DND-41 (cell line): Measurements from ENCODE around the gene SMPD2.

Source experiments
- EZH2 ChIP-seq: IDR thresholded peaks from 3 replicates; pipeline ENCODE4 v1.6.1; 2012; ENCODE audit warnings: borderline replicate concordance, low read depth, mild to moderate bottlenecking, moderate library complexity, low read length, inconsistent platforms; ENCODE audit not compliant: severe bottlenecking
- TF ChIP-seq, protein P1 (sequence below): IDR thresholded peaks from 2 replicates; pipeline ENCODE4 v1.5.1; 2012; ENCODE audit warnings: borderline replicate concordance, low read length, moderate library complexity, mild to moderate bottlenecking; ENCODE audit not compliant: poor library complexity, severe bottlenecking; ENCODE audit errors: extremely low read depth

DNA sequence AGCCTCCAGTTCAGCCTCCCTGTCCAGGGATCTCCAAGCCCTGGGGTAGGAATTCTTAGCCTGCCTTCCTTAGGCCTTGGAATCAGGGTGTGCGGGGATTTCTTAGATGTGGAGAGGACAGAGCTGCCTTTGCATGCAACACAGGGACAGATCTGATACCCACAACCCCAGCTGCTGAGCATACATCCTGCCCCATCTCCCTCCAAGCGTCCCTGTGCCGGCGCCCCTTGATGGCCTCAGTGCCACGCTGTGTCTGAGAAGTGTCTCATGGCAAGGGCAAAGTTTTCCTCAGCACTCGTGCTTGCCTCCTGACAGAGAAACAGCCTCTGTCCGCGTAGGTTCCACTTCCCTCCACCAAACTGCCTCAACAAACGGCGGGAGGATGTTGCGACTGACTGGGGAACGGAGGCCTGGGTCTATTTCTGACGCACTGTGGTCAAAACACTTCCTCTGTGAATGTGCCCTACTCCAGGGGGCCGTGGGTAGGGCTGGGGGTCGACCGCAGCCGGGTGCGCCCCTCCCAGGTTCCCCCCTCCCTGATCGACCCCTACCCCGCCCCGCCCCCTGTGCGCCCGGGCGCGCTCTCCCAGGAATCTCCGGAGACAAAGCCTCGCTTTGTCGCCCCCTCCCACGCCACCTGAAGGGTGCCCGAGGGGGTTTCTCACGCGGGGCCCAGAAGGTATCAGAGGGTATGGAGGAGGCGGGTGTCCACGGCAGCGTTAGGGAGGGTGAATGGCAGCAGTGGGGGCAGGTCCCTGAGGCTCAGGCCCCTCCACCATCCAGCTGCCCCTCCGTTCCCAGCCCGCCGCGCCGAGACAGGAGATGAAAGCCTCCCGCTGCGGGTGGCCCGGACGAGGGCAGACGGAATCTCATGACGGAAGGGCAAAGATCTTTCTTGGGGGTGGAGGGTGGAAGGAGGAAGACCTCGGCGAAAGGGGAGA lies 14.2 kb downstream of the SMPD2 start:
- TF ChIP-seq, protein P1, sequence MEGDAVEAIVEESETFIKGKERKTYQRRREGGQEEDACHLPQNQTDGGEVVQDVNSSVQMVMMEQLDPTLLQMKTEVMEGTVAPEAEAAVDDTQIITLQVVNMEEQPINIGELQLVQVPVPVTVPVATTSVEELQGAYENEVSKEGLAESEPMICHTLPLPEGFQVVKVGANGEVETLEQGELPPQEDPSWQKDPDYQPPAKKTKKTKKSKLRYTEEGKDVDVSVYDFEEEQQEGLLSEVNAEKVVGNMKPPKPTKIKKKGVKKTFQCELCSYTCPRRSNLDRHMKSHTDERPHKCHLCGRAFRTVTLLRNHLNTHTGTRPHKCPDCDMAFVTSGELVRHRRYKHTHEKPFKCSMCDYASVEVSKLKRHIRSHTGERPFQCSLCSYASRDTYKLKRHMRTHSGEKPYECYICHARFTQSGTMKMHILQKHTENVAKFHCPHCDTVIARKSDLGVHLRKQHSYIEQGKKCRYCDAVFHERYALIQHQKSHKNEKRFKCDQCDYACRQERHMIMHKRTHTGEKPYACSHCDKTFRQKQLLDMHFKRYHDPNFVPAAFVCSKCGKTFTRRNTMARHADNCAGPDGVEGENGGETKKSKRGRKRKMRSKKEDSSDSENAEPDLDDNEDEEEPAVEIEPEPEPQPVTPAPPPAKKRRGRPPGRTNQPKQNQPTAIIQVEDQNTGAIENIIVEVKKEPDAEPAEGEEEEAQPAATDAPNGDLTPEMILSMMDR = peak; percentile 18
- no peak for TF ChIP-seq EZH2
